ENCODE results near the gene SLAMF1. TPM values are rescaled to one million over a fixed set of nuclear protein-coding genes. Genes with fewer than 3 reads are reported as not detected.
A peak's percentile ranks its signal among the peaks of the same experiment; 100 is the strongest.
"Not testable (repeated sequence)": the region's sequence is repeated elsewhere in the genome, so short reads cannot be mapped to it uniquely, and the experiment has no call there.

The SLAMF1 gene
- 1 to 10 TPM in 1 of 2 donors, under 1 TPM in 1; 0.95 to 2.0 TPM for total RNA-seq
- 10 to 100 TPM in 1 of 2 donors, under 1 TPM in 1; 0.39 to 27.0 TPM for polyA plus RNA-seq
- long read RNA-seq, donor 1, result 0 reads
- long read RNA-seq, donor 2, result 0 reads
- long read RNA-seq, donor 3, result 0 reads
- long read RNA-seq, donor 4, result 0 reads
- long read RNA-seq, donor 5, result 0 reads

- no peaks in the 10 kb centered on the region for H3K9me3 ChIP-seq (ENCODE audit: control insufficient read depth in 4 of 4, insufficient read depth in 3 of 4, low read length in 3 of 4)
- no peaks in the 10 kb centered on the region for H3K27me3 ChIP-seq (ENCODE audit: control insufficient read depth in 3 of 3, insufficient read depth in 3 of 3, low read length in 2 of 3)
- no peak for DNase-seq
- TF ChIP-seq, protein P1, sequence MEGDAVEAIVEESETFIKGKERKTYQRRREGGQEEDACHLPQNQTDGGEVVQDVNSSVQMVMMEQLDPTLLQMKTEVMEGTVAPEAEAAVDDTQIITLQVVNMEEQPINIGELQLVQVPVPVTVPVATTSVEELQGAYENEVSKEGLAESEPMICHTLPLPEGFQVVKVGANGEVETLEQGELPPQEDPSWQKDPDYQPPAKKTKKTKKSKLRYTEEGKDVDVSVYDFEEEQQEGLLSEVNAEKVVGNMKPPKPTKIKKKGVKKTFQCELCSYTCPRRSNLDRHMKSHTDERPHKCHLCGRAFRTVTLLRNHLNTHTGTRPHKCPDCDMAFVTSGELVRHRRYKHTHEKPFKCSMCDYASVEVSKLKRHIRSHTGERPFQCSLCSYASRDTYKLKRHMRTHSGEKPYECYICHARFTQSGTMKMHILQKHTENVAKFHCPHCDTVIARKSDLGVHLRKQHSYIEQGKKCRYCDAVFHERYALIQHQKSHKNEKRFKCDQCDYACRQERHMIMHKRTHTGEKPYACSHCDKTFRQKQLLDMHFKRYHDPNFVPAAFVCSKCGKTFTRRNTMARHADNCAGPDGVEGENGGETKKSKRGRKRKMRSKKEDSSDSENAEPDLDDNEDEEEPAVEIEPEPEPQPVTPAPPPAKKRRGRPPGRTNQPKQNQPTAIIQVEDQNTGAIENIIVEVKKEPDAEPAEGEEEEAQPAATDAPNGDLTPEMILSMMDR (IDR thresholded peaks at IDR 0.05; ENCODE audit: control extremely low read depth, extremely low read depth), result no peak
- no peak for ATAC-seq (ENCODE audit: insufficient read depth, low FRiP score)
- no peak within 1 kb of the TSS for H3K9ac ChIP-seq (ENCODE audit: insufficient read depth in 1 of 2, low read length in 2 of 2)
- WGBS, 2 donors, result 30 to 40% methylated on average over 11 of the region's 11 CpGs
- H3K27ac ChIP-seq (ENCODE audit: low read depth in 1 of 2, low read length in 1 of 2), result no peak within 1 kb of the TSS
- H3K4me1 ChIP-seq (ENCODE audit: control insufficient read depth in 5 of 5, insufficient read depth in 5 of 5, low read length in 5 of 5), result peaks cover 0 to 5% (median 1%) of the 10 kb centered on the region in 5 donors
- H3K4me3 ChIP-seq, result no peak within 1 kb of the TSS
- H3K36me3 ChIP-seq (ENCODE audit: control insufficient read depth in 4 of 4, insufficient read depth in 4 of 4, low read length in 4 of 4), result no peaks in the 10 kb centered on the region
These were observed at the start of gene SLAMF1 for GRCh38 chr1:160646711-160647328. Gene SLAMF1 (minus strand): TSS chr1:160647044. CDS start chr1:160646945, 99 bp downstream.

GRCh38 chr1:160692390-160692789 lies 45.5 kb upstream of the SLAMF1 start:
- H3K9me3 ChIP-seq (ENCODE audit: control insufficient read depth in 4 of 4, insufficient read depth in 3 of 4, low read length in 3 of 4); H3K36me3 ChIP-seq (ENCODE audit: control insufficient read depth in 4 of 4, insufficient read depth in 4 of 4, low read length in 4 of 4); DNase-seq; H3K4me3 ChIP-seq; H3K27ac ChIP-seq (ENCODE audit: low read depth in 1 of 2, low read length in 1 of 2); H3K9ac ChIP-seq (ENCODE audit: insufficient read depth in 1 of 2, low read length in 2 of 2); H3K27me3 ChIP-seq (ENCODE audit: control insufficient read depth in 3 of 3, insufficient read depth in 3 of 3, low read length in 2 of 3); ATAC-seq (ENCODE audit: insufficient read depth, low FRiP score); H3K4me1 ChIP-seq (ENCODE audit: control insufficient read depth in 5 of 5, insufficient read depth in 5 of 5, low read length in 5 of 5): not testable (repeated sequence)
- WGBS, 2 donors, result 76 to 85% methylated on average over 10 of the region's 10 CpGs

- Histone ChIP-seq H3K9me3 (ENCODE audit: control insufficient read depth in 4 of 4, insufficient read depth in 3 of 4, low read length in 3 of 4) (no peaks in the 10 kb centered on the region), H3K9ac (ENCODE audit: insufficient read depth in 1 of 2, low read length in 2 of 2) (no peak overlapping the region), H3K36me3 (ENCODE audit: control insufficient read depth in 4 of 4, insufficient read depth in 4 of 4, low read length in 4 of 4) (peaks cover 0 to 1% (median 0%) of the 10 kb centered on the region in 4 donors), H3K4me1 (ENCODE audit: control insufficient read depth in 5 of 5, insufficient read depth in 5 of 5, low read length in 5 of 5) (no peaks in the 10 kb centered on the region), H3K4me3 (no peak overlapping the region), H3K27me3 (ENCODE audit: control insufficient read depth in 3 of 3, insufficient read depth in 3 of 3, low read length in 2 of 3) (no peaks in the 10 kb centered on the region), H3K27ac (ENCODE audit: low read depth in 1 of 2, low read length in 1 of 2) (no peak overlapping the region)
- no peak for ATAC-seq (ENCODE audit: insufficient read depth, low FRiP score)
- TF ChIP-seq, protein P1 (IDR thresholded peaks at IDR 0.05; ENCODE audit: control extremely low read depth, extremely low read depth), result no peak
- no peak for DNase-seq
These were observed 38.4 kb upstream of the SLAMF1 start for GRCh38 chr1:160685266-160685665.

DNA sequence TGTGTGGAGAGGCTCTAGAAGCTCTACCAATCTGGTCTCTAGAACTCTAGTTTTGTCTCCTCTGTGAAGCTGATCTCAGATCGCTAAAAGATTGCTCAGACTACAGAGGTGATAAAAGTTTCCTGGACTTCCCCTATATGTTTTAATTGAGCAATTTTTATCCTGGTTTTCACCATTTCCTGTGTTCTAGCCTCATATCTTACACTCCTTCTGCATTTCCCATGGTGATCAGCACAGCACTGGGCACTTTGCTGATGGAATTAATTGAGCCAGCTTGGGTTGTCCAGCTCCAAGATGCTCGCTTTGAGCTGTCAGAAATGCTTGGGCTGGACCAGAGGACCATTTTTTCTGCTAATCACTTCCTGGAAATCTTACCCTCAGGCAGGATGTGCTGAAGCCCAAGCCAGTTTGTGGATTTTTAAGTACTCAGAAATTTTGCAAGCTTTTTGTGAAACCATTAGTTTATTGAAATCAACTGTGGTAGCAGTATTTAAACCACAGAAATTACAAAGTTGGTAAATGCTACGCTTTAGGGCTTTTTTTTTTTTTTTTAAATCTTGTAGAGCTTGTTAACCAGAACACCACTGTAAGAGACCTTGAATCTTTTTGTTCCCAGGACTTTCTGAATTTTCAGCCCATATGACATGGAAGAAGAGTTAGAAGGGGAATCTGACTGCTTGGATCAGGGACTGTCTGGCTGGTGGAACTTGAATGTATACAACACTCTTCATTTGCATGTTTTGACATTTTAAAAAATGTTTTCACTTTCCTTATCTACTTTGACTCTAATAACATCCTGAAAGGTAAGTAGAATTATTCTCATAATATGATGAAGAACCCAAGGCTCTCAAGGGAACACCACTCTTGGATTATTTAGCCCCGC lies 36.4 kb upstream of the SLAMF1 start:
- no peak overlapping the region for H3K27ac ChIP-seq (ENCODE audit: low read depth in 1 of 2, low read length in 1 of 2)
- H3K27me3 ChIP-seq (ENCODE audit: control insufficient read depth in 3 of 3, insufficient read depth in 3 of 3, low read length in 2 of 3), result no peaks in the 10 kb centered on the region
- peaks cover 0 to 2% (median 0%) of the 10 kb centered on the region in 4 donors for H3K9me3 ChIP-seq (ENCODE audit: control insufficient read depth in 4 of 4, insufficient read depth in 3 of 4, low read length in 3 of 4)
- ATAC-seq (ENCODE audit: insufficient read depth, low FRiP score), result peak; percentile 79
- TF ChIP-seq, protein P1 (IDR thresholded peaks at IDR 0.05; ENCODE audit: control extremely low read depth, extremely low read depth), result no peak
- H3K4me1 ChIP-seq (ENCODE audit: control insufficient read depth in 5 of 5, insufficient read depth in 5 of 5, low read length in 5 of 5), result no peaks in the 10 kb centered on the region
- DNase-seq, result no peak
- H3K4me3 ChIP-seq, result no peak overlapping the region
- peaks cover 0 to 1% (median 0%) of the 10 kb centered on the region in 4 donors for H3K36me3 ChIP-seq (ENCODE audit: control insufficient read depth in 4 of 4, insufficient read depth in 4 of 4, low read length in 4 of 4)
- WGBS, 2 donors, result 42 to 47% methylated on average over 4 of the region's 4 CpGs
- H3K9ac ChIP-seq (ENCODE audit: insufficient read depth in 1 of 2, low read length in 2 of 2), result no peak overlapping the region
